HG02623 (cell line): ENCODE results near the gene LCLAT1.

Source experiments
- ATAC-seq: cut with Tn5 transposase; IDR thresholded peaks from one replicate; pipeline ENCODE4 v1.9.1; 2021; ENCODE audit warnings: moderate library complexity; ENCODE audit not compliant: unreplicated experiment

Gene LCLAT1

DNA sequence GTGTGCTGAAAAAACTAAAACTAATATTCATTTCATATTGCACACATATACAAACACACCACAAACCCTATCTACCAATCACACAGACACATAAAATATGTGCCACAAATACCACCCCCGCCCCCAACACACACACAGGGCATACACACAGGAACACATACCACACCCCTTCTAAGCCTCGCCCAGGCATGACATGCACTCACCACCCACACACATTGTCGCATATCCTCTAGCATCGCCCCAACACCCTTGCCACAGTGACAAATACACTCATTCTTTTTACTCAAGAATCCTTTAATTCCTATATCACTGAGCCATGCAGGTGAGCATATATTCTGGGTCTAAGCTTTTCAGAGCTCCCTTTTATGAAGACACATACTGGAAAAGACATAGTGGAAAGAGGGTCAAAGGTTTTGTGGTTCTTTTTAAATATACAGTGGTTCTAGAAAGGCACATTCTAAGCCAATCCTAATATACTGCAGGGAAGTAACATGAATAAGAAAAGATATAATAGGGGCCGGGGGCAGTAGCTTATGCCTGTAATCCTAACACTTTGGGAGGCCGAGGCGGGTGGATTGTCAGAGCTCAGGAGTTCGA, 24.5 kb upstream of the LCLAT1 start:
- no peak for ATAC-seq

DNA sequence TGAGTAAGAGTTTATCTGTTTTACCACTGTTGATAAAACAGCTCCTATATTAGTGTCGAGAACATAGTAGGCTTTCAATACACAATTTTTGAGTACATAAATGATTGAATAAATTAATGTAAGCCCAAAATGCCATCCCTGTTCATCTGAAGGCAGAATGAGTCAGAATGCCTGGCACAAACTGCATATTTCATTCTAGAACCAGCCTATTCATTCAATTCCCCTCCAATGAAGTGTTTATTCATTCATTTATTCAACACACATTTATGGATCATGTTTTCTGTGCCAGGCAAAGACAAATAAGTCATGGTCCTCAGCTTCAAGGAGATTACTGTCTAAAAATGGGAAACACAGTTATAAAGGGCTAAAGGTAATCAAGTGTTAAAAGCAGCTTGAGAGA, 22.8 kb upstream of the LCLAT1 start:
- no peak for ATAC-seq

DNA sequence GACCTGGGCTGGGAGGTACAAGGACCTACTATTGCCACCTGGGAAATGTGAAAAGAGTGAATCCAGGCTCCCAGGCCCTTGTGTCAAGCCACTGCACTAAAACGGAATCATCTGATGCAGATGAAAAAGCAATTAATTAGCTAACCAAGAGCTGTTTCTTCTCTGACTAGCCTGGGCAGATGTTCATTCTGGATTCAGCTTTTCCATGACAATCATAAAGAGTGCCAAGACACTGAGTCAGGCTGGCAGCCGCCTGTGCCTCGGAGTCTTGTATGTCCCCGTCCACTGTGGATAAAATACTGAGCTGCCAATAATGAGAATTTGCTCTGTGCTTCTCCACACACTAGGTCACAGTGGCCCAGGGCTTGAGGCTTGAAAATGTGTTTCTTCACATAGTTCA, 21.7 kb upstream of the LCLAT1 start:
- ATAC-seq = no peak

DNA sequence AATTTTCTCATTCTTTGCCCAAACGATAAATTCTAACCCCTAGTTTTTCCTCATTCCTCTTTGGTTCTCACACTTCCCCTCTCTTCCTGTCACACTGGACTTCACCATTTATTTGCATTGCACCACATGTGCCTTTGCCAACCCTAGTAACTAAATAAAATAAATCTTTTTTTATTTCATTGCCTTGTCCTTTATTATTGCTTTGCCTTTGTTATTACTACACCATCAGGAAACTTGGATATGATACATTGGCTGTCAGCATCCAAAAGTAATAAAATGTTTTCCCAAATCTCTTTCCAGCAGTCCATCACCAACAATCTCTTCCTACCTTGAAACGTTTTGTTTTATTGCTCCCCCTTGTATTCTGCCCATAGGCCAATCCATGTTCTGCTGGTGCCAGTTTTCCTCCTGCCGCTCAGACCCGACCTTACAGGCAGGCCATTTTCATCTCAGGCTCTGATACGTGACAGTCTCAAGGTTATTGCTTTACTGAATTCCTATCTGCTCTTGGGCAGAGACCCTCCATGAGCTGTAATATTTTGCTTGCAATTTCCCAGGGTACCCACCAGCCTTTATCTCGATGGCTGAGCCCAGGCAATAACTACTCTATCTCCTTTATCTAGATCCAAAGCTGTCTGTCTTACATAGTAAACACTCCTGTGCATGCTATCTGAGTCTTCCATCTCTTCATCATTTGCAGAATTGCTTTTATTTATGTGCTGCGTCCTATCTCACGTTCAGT, 19.3 kb upstream of the LCLAT1 start:
- no peak for ATAC-seq

DNA sequence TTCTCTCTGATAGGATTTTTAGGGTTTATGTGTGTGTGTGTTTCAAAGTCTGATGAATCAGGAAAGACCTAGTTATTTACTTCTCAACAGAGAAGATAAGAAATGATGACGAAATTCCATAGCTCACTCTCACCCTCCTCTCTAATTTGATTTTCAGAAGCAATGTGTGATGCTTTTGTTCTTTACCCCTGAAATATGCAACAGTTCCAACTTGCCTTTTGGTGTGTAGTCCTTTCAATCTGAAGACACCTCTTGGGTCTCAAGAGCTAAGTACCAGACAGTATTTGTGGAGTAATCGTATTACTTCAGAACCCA, 18.7 kb upstream of the LCLAT1 start:
- ATAC-seq = no peak

DNA sequence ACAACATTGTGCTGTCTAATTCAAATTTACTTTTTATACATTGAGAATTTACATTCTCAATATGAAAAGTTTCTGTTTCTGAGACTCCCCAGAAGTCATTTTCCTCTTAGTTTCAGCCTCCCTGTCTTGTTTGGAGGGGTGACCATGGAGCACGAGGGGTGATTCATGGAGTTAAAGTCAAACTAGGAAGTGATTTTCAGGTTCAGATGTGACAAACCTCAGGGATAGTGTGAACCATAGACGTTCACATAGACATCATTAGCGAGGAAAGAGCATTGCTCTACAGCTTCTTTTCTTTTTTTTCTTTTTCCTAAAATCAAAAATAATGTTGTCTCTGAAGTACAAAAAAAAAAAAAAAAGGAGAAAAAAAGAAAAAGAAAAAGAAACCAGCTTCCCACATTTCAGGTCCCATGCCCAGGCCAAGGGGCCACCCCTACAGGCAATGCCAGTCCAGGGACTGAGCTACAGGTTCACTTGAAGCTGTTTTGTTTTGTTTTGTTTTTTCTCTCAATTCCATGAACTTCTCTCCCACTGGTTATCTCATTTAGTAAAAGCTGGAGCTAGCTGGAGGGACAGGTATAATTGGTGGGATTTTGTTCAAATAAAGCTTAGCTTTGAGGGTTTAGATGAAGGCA, 18.1 kb upstream of the LCLAT1 start:
- ATAC-seq = no peak

DNA sequence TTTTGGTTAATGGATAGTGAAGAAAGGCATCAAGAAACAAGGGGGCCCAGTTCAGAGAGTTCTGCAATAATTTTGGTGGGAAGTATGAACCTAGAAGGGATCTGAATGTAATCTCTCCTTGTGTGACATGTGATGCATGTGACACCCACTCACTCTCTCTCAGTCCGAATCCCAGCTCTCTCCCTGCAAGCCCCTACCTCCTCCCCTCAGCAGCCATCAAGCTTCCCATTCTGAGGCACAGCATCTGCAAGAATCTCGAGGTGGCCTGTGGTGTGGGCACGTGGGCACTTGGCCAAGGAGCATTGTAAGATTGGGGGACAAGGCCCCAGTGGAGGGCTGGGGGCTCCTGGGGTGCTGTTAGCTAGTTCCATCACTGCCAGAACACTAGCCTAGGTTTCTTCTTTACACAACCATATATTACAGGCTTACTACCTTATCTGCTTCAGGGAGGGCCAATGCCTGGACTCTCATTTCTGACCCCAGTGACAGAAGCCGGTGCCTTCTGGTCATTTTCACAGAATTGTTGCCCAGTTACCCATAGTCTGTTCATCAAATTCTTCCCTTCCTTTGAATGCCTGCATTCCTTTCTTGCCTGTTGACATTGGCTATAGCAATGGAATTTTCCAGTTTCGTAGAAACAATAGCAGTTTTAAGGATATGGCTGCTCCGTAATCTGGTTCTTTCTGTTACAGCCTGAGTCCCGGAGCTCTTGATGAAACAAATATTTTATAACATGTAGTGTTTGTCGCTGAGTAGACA, 13.3 kb upstream of the LCLAT1 start:
- no peak for ATAC-seq

DNA sequence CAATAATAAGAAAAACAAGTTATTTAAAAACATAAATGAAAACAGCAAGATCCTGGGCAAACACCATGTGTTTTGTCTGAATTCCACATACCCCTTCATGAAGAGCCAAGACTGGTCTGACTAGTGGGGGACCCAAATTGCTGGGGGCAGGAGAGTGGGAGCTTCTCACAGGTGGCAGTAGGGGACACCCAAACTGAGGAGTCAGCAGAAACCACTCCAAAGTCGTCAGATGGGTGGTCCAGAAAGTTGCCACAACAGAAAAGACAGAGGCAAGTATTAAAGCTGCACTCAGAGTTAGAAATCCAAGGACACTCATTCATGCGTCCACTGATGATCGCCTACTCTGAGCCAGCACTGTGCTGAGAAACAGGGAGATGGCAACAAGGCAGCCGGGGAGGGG, 12.3 kb upstream of the LCLAT1 start:
- ATAC-seq = no peak

DNA sequence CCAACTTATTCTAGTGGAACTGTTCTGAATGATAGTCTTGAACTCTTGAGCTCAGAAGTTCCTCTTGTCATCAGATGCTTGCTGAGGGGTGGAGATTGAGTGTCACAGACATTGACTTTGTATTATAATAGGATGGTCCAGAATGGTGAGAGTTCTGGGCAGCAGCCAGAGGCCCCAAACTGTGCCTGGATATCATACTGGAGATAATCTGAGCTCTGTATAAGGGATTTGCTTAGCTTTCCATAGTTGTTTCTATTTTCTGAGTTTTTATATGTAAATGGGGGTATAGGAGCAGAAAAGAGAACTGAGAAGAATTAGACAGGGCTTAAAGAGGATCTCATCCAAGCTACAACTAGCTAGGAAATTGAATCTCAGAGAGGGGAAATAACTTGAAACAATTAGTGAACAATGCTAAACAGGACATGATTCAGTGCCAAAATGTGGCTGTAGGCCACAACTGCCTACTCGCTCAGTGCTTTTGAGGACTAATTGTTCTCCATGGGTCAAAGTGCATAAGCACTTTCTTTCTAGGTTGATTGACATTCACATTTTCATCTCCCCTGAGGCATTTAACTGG, 10.1 kb upstream of the LCLAT1 start:
- ATAC-seq = no peak

DNA sequence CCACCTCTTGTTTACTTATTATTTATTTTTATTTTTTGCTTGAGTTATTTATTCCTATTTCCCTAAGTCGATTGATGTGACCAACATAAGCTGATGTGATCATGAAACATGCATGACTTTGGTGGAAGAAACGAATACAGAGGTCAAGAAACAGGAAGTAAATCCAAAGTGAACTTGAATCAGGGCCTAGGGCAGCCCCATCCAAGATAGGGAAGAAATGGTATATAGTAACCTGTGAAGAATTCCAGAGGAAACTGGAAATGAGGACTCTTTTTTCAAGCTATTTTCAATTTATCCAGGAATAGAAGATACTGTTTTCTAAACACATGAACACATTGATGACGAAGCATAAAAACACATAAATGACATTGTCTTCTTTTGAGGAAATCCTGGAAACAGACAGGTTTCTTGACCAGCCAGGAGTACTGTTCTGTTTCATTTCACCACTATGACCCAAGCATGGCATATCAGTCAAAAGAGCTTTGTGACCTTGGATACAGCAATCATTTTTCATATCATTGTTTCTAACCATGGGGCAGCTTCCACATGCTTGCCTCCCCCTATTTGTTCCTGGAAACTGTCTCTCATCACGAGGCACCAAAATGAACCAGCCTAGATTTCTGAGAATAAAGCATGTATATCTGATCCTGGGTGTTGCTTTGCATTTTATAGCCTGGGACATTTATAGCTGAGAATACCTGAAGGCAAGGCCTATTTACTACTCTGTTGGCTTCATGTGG, 9.1 kb upstream of the LCLAT1 start:
- ATAC-seq = no peak

DNA sequence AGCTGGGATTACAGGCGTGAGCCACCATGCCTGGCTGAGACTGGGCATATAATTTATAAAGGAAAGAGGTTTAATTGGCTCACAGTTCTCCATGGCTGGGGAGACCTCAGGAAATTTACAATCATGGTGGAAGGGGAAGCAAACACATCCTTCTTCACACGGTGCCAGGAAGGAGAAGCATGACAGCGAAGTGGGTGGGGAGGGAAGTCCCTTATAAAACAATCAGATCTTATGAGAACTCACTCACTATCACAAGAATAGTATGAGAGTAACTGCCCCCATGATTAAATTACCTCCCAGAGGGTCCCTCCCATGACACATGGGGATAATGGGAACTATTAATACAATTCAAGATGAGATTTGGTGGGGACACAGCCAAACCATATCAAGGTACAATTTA, 7.8 kb upstream of the LCLAT1 start:
- no peak for ATAC-seq

DNA sequence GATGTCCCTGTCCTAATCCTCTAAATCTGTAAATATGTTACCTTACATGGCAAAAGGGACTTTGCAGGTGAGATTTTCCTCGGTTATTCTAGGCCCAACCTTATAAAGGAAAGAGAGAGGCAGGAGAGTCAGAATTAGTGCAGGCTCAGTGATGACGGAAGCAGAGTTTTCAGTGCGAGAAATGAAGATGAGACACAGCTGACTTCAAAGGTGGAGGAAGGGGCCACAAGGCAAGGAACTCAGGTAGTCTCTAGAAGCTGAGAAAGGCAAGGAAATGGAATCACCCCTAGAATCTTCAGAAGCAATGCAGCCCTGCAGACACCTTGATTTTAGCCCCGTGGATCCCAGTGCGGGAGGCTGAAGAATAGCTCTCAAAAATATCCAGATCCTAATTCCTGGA, 7.2 kb upstream of the LCLAT1 start:
- no peak for ATAC-seq

DNA sequence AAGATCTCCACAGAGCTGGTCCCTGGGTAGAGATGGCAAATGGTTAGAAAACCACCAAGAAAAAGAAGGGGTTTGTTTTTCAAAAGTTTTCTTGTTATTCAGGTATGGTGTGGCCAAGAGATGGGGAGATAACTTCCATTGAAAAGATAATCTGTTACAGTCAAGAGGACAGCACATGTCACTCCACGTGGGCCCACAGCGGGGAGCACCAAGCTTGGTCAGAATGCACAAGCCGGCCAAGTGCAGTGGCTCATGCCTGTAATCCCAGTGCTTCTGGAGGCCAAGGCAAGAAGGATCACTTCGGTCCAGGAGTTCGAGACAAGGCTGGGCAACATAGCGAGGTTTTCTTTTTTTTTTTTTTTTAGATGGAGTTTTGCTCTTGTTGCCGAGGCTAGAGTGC, 6.0 kb upstream of the LCLAT1 start:
- no peak for ATAC-seq

DNA sequence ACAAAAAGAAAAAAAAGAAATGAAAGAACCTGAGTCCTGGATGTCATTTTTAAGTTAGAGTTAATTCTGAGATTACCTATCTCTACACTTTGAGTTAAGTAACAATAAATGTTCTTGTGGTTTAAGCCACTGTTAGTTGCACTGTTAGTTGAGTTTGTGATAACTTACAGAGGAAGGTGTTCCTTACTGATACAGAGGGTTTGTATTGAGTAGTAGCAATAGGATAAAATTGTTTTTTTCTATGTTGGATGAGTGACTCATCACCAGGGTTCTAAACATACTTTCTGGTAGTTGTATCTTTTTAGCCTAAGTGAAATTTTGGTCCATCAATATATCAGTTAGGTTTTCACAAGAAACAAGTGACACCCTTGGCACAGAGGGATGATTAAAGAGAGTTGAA, 4.0 kb upstream of the LCLAT1 start:
- ATAC-seq = no peak

DNA sequence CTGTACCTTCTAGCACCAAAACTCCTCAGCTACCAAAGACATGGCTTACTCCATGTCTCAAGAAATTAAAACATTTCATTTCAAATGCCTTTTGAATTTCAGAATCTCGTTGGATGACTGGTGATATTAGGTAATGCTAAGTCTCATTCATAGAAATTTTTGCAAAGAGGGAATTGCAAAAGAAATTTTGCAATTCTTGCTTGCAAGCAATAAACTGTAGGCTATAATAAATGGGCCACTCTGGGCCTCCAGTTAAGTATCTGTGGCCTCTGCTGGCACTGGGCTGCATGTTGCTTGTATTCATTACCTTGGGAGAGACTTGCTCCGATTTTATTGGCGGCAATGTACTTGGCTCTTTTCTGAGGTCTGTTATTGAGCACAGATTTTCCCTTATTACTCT, 2.8 kb upstream of the LCLAT1 start:
- ATAC-seq = no peak

DNA sequence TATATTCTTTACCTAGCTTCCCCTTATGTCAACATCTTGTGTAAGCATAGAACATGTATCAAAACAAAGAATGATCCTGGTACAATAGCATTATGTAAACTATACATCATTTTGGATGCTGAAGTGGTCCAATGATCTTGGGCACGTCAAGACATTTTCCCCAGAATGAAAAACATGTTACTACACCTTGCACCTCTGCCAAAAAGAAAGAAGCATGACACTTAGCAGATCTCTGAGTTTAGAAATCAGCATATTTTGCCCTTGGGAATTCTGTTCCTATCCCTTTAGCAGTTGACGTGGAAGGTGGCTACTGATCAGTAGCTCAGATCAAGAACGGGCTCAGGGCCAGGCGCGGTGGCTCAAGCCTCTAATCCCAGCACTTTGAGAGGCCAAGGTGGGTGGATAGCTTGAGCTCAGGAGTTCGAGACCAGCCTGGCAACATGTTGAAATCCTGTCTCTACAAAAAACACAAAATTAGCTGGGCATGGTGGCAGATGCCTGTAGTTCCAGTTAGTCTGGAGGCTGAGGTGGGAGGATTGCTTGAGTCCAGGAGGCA, 1.7 kb upstream of the LCLAT1 start:
- no peak for ATAC-seq

DNA sequence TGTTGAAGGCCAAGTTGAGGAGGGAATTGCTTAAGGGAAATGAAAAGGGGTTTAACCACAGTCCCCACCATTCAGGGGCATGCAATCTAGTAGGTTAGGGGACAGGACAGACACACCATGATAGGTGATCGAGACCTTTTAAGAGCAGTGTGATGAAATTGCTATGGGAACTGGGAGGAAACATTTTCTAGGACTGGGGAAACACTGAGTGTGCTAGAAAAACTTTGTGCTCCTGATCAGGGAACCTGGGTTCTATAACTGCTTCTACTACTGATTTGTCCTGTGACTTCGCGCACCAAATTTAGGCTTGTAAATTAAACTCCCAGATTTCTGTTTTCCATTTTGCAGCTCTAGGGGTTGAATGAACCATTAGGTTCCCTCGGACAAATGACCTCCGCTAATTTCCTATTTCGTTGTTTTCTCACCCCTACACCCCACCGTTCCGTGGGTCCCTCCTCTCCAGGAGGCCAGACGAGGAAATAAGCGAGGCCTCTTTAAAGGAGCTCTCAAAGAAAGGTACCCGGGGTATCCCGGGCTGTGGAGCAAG, 371 bp upstream of the LCLAT1 start:
- no peak for ATAC-seq

DNA sequence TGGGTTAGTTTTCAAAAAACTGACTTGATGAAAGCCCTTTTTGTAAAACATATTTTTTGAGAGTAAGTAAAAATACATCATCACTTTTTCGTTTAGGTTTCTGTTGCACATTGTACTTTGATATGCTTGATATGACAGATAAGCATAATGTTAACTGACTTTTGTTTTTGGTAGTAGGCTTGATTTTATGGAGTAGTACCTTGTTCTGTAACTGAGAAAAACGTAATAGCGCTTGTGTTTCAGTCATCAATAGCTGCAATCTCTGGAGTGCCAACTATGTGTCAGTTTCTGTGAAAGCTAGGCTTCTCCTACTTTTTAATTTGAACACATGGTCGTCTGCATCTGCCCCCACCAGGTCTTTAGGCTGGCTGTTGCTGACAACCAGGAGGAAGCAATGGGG, 1.3 kb downstream of the LCLAT1 start:
- ATAC-seq = no peak

DNA sequence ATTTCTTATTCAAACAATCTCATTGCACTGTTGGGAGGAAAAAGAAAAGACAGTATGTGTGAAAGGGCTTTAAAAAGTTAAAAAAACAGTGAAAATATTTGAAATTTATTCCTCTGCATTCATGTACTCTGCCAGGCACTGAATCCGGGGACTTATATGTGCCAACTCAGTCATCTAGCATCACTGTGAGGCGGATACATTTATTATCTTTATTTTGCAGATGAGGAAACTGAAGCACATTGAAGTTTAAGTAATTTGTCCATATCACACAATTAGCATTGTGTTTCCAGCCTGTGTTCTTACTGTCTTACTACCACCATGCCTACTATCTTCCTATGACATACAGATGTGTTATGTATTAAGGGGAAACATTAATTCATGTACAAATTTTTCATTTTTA, 1.8 kb downstream of the LCLAT1 start:
- no peak for ATAC-seq

DNA sequence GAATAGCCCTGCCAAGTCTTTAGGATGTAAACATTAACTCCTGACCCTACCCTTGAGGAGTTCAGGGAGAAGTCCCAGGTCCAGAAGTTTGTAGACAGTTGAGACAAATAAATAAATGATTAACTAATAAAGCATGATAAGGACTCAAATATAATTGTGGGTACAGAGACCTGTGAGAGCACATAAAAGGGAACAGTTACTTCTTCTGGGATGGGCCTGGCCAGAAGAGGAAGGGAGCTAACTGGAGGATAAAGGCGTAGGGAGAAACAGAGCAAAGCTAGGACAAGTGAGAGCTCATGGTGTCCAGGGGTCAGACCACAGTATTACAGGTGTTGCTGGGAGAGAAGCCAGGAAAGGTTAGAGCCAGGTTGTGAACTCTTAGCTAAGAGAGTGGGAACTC, 3.0 kb downstream of the LCLAT1 start:
- no peak for ATAC-seq
